ENCODE measurements around the gene ITIH4. TPM values are rescaled to one million over a fixed set of nuclear protein-coding genes. Genes with fewer than 3 reads are reported as not detected.

Gene ITIH4
- total RNA-seq, 1 experiment from 2014 or later = 2.4 TPM

GRCh38 chr3:52810923-52811322 is 19.5 kb downstream of the ITIH4 start (continued):
- TF ChIP-seq AFF4 (CRISPR knock-in tag; IDR thresholded peaks at IDR 0.05; ENCODE audit: borderline replicate concordance) (no peak), ZNF512 (CRISPR knock-in tag; IDR thresholded peaks at IDR 0.05; ENCODE audit: borderline replicate concordance) (no peak), CREM (CRISPR knock-in tag; IDR thresholded peaks at IDR 0.05) (no peak), ETV6 (CRISPR knock-in tag; IDR thresholded peaks at IDR 0.05) (no peak), CBFB (CRISPR knock-in tag; IDR thresholded peaks at IDR 0.05; ENCODE audit: low read depth) (no peak), ZNF263 (CRISPR knock-in tag; IDR thresholded peaks at IDR 0.05; ENCODE audit: low read depth) (no peak)
- TF ChIP-seq, protein P1, sequence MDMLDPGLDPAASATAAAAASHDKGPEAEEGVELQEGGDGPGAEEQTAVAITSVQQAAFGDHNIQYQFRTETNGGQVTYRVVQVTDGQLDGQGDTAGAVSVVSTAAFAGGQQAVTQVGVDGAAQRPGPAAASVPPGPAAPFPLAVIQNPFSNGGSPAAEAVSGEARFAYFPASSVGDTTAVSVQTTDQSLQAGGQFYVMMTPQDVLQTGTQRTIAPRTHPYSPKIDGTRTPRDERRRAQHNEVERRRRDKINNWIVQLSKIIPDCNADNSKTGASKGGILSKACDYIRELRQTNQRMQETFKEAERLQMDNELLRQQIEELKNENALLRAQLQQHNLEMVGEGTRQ (CRISPR knock-in tag; IDR thresholded peaks at IDR 0.05) = no peak

- no peak for ATAC-seq
- CTCF ChIA-PET = interaction anchor here (4.6 to 5.5 kb wide), 2 partner anchors 11 to 18 kb away, joined by 28 to 34 read pairs; no protein-coding TSS in a partner anchor
- no peak for TF ChIP-seq ZNF512 (CRISPR knock-in tag; IDR thresholded peaks at IDR 0.05; ENCODE audit: borderline replicate concordance)
- no peak for TF ChIP-seq GABPB1 (CRISPR knock-in tag; IDR thresholded peaks at IDR 0.05)
- TF ChIP-seq, protein P2, sequence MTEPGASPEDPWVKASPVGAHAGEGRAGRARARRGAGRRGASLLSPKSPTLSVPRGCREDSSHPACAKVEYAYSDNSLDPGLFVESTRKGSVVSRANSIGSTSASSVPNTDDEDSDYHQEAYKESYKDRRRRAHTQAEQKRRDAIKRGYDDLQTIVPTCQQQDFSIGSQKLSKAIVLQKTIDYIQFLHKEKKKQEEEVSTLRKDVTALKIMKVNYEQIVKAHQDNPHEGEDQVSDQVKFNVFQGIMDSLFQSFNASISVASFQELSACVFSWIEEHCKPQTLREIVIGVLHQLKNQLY (CRISPR knock-in tag; IDR thresholded peaks at IDR 0.05) = no peak
- TF ChIP-seq, protein P3, sequence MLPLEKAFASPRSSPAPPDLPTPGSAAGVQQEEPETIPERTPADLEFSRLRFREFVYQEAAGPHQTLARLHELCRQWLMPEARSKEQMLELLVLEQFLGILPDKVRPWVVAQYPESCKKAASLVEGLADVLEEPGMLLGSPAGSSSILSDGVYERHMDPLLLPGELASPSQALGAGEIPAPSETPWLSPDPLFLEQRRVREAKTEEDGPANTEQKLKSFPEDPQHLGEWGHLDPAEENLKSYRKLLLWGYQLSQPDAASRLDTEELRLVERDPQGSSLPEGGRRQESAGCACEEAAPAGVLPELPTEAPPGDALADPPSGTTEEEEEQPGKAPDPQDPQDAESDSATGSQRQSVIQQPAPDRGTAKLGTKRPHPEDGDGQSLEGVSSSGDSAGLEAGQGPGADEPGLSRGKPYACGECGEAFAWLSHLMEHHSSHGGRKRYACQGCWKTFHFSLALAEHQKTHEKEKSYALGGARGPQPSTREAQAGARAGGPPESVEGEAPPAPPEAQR (CRISPR knock-in tag; IDR thresholded peaks at IDR 0.05) = no peak
- no peak for TF ChIP-seq AFF4 (CRISPR knock-in tag; IDR thresholded peaks at IDR 0.05; ENCODE audit: borderline replicate concordance)
- no peak for TF ChIP-seq ZNF219 (CRISPR knock-in tag; IDR thresholded peaks at IDR 0.05; ENCODE audit: borderline replicate concordance)
- no peak for TF ChIP-seq NFE2L1 (CRISPR knock-in tag; IDR thresholded peaks at IDR 0.05)
- no peak for TF ChIP-seq OVOL2 (CRISPR knock-in tag; IDR thresholded peaks at IDR 0.05; ENCODE audit: borderline replicate concordance)
- TF ChIP-seq E2F4 (CRISPR knock-in tag; IDR thresholded peaks at IDR 0.05; ENCODE audit: borderline replicate concordance, low read depth) = no peak
- no peak for TF ChIP-seq KAT7 (CRISPR knock-in tag; IDR thresholded peaks at IDR 0.05; ENCODE audit: borderline replicate concordance)
- no peak for TF ChIP-seq RELA (CRISPR knock-in tag; IDR thresholded peaks at IDR 0.05; ENCODE audit: borderline replicate concordance)
- TF ChIP-seq NR1H2 (CRISPR knock-in tag; IDR thresholded peaks at IDR 0.05) = no peak
- TF ChIP-seq GRHL2 (CRISPR knock-in tag; IDR thresholded peaks at IDR 0.05; ENCODE audit: insufficient replicate concordance, severe bottlenecking) = no peak
- TF ChIP-seq EMX1 (CRISPR knock-in tag; IDR thresholded peaks at IDR 0.05) = no peak
These were observed 20.7 kb downstream of the ITIH4 start for GRCh38 chr3:52809662-52810377.

More at GRCh38 chr3:52809662-52810377, 20.7 kb downstream of the ITIH4 start:
- POLR2A ChIA-PET = no interaction called here
- Mint-ChIP-seq H3K4me1 (no peaks in the 10 kb centered on the region), H3K27ac (no peak overlapping the region), H3K27me3 (ENCODE audit: low read depth) (peaks cover 3% of the 10 kb centered on the region; the same call in 1 of the 2 replicates), H3K36me3 (no peaks in the 10 kb centered on the region), H3K4me3 (no peak overlapping the region), H3K9me3 (no peaks in the 10 kb centered on the region)
- no peak for DNase-seq (ENCODE audit: low spot score)
